HG03175 (cell line): ENCODE results near the gene TM4SF1.

Experiments used
- ATAC-seq: cut with Tn5 transposase; IDR thresholded peaks from one replicate; pipeline ENCODE4 v1.9.1; 2021; ENCODE audit warnings: mild to moderate bottlenecking, moderate library complexity; ENCODE audit not compliant: unreplicated experiment

The TM4SF1 gene

DNA sequence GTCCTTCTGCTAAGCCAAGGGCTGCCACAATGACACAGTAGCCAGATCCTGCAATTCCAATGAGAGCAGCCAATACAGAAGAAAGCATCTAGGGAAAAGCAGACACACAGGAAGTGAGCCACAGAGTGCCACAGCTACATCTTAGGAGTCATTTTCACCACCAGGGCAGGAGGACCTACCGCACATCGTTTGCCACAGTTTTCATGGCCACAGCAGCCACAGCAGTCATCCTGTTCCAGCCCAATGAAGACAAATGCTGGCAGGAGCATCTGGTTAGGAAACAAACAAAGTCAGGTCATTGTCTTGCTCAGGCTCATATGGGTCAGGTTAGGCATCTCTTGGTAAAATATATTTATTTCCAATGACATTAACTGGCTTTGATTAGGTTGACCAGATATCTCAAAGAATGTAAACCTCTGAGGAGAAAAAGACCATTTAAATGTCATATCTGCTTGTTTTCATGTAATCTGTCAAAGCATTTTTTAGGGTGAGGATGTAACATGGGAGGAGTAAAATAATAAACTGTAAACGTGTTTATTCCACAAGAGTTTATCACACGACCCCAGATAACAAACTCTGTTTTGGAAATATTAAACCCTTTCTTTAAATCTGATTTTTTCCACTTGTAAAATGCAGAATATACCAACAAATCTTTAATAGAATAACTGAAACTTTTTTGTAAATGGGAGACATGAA, 1.8 kb downstream of the TM4SF1 start:
- ATAC-seq = no peak

DNA sequence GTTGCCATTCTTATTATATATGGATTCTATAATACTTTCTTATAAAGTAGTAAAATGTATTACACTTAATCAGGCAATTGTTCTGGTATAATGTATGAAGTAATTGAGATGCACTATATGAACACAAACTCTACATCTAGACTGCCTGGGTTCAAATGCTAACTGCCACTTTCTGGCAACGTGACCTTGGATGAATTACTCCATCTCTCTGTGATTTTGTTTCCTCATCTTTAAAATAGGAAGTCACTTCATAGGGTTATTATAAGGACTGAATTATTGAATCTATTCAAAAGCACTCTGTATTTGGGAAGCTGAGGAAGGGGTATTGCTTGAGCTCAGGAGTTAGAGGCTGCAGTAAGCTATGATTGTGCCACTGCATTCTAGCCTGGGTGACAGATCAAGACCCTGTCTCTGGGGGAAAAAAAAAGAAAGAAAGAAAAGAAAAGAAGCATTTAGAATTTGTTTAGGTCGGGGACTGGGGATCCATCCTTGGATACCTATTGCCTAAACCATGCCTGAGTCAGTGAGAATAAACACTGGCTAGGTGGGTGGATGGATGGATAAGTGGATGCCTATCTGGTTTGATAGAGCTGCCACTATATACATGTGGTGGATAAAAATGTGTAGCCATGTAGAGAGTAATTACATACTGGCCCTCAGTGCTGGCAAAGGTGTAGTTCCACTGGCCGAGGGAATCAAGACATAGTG, 2.5 kb downstream of the TM4SF1 start:
- no peak for ATAC-seq

GRCh38 chr3:149374391-149374790, 3.1 kb downstream of the TM4SF1 start:
- no peak for ATAC-seq

DNA sequence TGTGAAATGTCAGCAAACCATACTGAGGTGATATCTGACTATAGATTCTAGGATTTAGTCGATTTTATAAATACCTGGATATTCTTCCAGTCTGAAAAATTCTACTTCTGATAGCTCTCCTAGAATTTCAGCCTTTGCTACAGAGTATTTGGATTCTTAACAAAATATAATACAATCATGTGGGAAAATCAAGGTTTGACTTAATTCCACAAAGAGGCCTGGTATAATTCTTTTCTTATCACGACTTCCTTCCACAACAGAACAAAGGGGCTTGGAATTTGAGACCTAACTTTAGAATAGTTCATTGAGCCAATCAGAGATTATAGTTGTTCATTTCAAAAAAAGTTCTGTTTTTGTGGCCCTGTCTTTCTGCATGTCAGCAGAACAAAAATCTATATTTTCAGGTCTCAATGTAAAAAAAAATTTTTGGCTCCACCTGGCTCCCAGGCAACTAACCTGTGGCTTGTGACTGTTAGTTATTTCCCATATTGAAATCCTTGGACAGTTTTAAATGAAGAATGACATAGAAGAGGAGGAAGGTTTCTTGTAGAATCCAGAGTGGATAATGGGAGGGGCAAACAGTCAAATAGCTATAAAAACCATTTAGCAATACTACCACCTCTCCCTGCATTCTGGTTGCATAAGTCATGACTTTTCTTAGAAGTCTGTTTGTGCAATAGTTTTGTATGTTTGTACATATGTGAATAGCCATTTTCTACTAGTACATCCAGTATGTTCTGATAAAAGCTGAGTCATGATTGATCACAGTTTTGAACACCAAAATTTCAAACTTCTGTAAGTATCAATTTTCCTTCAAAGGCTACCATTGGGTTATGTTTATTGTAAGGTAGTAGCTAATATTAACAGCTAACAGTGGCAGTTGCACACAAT, 4.0 kb downstream of the TM4SF1 start:
- ATAC-seq = no peak

DNA sequence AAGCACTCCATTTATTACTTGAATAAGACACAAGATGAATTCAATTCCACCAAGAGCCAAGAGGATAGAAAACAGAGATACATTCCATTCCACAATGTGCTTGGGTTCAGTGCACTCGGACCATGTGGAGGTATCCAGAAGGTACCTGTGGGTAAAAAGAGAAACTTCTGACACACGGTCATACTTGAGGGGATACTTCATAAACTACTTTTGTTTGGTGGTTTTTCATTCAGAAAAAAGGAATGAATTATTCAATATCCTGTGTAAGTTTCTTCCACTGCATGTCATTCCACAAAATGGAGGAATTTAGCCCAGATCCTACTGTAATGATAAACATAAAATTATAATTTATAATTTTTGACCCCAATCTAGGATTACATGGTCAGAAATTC, 5.7 kb downstream of the TM4SF1 start:
- no peak for ATAC-seq

- ATAC-seq = no peak
Measured at GRCh38 chr3:149371001-149371722, 6.3 kb downstream of the TM4SF1 start.

- ATAC-seq = no peak
Measured at GRCh38 chr3:149369991-149370866, 7.2 kb downstream of the TM4SF1 start.

DNA sequence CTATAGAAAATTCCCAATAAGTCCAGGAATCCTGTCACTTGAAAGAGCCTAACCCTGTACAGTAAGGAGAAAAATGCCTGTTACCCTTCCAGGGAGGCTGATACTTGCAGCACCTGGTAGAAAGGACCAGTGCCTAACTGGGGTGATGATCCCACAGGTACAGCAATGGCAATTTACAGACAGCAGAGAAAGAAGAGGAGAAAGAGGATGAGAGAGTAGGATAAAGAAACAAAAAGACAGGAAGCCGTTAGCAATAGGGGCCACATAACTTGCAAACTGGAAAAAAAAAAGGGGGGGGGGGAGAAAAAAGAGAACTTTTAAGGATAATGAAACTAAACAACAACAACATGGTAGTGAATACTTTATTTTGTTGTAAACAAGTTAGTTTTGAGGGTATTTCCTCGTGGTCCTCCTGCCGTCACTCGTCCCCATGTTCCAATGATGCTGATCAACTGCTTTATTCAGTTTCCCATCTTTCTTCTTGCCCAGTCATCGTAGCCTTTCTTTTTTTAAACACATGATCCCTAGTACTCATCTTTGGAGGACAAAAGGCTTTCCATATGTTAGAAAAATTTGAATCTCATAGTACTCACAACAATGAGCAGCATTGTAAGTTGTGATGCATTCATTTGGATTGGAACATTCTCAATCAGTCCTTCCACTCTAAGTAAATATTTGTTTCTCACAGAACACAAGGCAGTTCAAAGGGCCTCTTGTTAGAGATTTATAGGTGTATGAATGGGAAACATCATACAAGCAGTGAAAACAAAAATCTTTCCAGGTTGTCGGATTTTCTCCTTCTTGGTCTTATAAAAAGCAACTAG, 8.6 kb downstream of the TM4SF1 start:
- ATAC-seq = no peak

GRCh38 chr3:149368201-149368673, 9.2 kb downstream of the TM4SF1 start:
- no peak for ATAC-seq

GRCh38 chr3:149366941-149367840, 10.3 kb downstream of the TM4SF1 start:
- no peak for ATAC-seq

GRCh38 chr3:149366031-149366430, 11.4 kb downstream of the TM4SF1 start:
- ATAC-seq = no peak

GRCh38 chr3:149364624-149365023, 12.8 kb downstream of the TM4SF1 start:
- ATAC-seq = no peak

GRCh38 chr3:149363053-149363452, 14.4 kb downstream of the TM4SF1 start:
- ATAC-seq = no peak

- ATAC-seq = no peak
Measured at GRCh38 chr3:149362366-149362765, 15.1 kb downstream of the TM4SF1 start.

- ATAC-seq = no peak
Measured at GRCh38 chr3:149356630-149357029, 20.8 kb downstream of the TM4SF1 start.

- no peak for ATAC-seq
Measured at GRCh38 chr3:149356044-149356592, 21.3 kb downstream of the TM4SF1 start.

- ATAC-seq = no peak
Measured at GRCh38 chr3:149353581-149354184, 23.8 kb downstream of the TM4SF1 start.
